OCI-LY7 (cell line): ENCODE results near the gene PLD5. TPM values are rescaled to one million over a fixed set of nuclear protein-coding genes. Genes with fewer than 3 reads are reported as not detected.

Source experiments
- BruUV-seq: library from RNA; stranded (reverse); fragments of 400-500 nt; replicated peaks from 2 replicates; lab custom pipeline; 2021; lab: Mats Ljungman, UMichigan
- CTCF ChIA-PET: fragments of 300-600 bp; sonication (Branson Sonifier 250); formaldehyde crosslinking; loops from one replicate; lab custom pipeline; 2022; ENCODE audit warnings: antibody characterized with exemption; ENCODE audit not compliant: unreplicated experiment; lab: Charles Lee
- POLR2A ChIA-PET: fragments of 300-600 bp; sonication (Branson Sonifier 250); formaldehyde crosslinking; loops from one replicate; lab custom pipeline; 2022; ENCODE audit warnings: antibody characterized with exemption; lab: Charles Lee
- DNase-seq: peaks from one replicate; pipeline ENCODE4 v3.0.0-alpha.2; 2015; ENCODE audit warnings: low spot score
- H2AFZ ChIP-seq: fragments of 200-600 bp; sonication (generic), shearing (Covaris generic); 2 replicates; pipeline ENCODE4 v1.6.1; 2014; ENCODE audit warnings: mild to moderate bottlenecking, antibody characterized with exemption, low read length, moderate library complexity
- H3K27ac ChIP-seq: fragments of 200-600 bp; sonication (generic); 2 replicates; pipeline ENCODE4 v1.5.1; 2014; ENCODE audit warnings: mixed run types, low read depth, mild to moderate bottlenecking, moderate library complexity, low read length, inconsistent platforms; ENCODE audit not compliant: poor library complexity, severe bottlenecking
- H3K36me3 ChIP-seq: fragments of 200-600 bp; sonication (generic); 2 replicates; pipeline ENCODE4 v1.6.1; 2014; ENCODE audit warnings: mild to moderate bottlenecking, antibody characterized with exemption, low read length, moderate library complexity, mixed read lengths; ENCODE audit not compliant: insufficient read depth
- H3K4me1 ChIP-seq: fragments of 200-600 bp; sonication (generic); 2 replicates; pipeline ENCODE4 v1.5.1; 2014; ENCODE audit warnings: mild to moderate bottlenecking, low read length; ENCODE audit not compliant: insufficient read depth, poor library complexity, severe bottlenecking
- H3K4me2 ChIP-seq: fragments of 200-600 bp; sonication (generic); 2 replicates; pipeline ENCODE4 v1.6.1; 2014; ENCODE audit warnings: mild to moderate bottlenecking, low read length
- H3K4me3 ChIP-seq: fragments of 200-600 bp; sonication (generic); 2 replicates; pipeline ENCODE4 v1.5.1; 2014; ENCODE audit warnings: mild to moderate bottlenecking, low read depth, low read length; ENCODE audit not compliant: poor library complexity, severe bottlenecking
- H3K79me2 ChIP-seq: fragments of 200-600 bp; sonication (generic); 2 replicates; pipeline ENCODE4 v1.6.1; 2016; ENCODE audit warnings: low read depth, mild to moderate bottlenecking, low read length, moderate library complexity, mixed read lengths; ENCODE audit not compliant: insufficient read depth
- H3K9me2 ChIP-seq: fragments of 200-600 bp; sonication (generic); 2 replicates; pipeline ENCODE4 v1.6.1; 2016; ENCODE audit warnings: mild to moderate bottlenecking, low read length, mixed read lengths; ENCODE audit not compliant: insufficient read depth
- H3K9me3 ChIP-seq: fragments of 200-600 bp; sonication (generic); 2 replicates; pipeline ENCODE4 v1.6.1; 2014; ENCODE audit warnings: mild to moderate bottlenecking, mixed run types, low read length, mixed read lengths
- H4K20me1 ChIP-seq: fragments of 200-600 bp; sonication (generic); 2 replicates; pipeline ENCODE4 v1.6.1; 2014; ENCODE audit warnings: mild to moderate bottlenecking, antibody characterized with exemption, low read length, moderate library complexity, mixed read lengths; ENCODE audit not compliant: insufficient read depth
- EZH2phosphoT487 ChIP-seq: fragments of 200-600 bp; sonication (generic); IDR thresholded peaks from 2 replicates; pipeline ENCODE4 v1.6.1; 2018; ENCODE audit warnings: low read depth, borderline replicate concordance, mild to moderate bottlenecking, mixed run types, antibody characterized with exemption, low read length, moderate library complexity, mixed read lengths
- intact Hi-C: fragments of 100-400 bp; cut with micrococcal nuclease; formaldehyde crosslinking; loops from one replicate; pipeline ENCODE4 v1.10.0; 2022; ENCODE audit not compliant: unreplicated experiment
- total RNA-seq, 2 experiments: library from RNA; depleted of rRNA in 1 of 2; stranded (reverse); fragments of >200 nt in 1 of 2; shearing (Covaris generic) in 1 of 2; gene quantifications; 2 replicates each; pipeline ENCODE4 v1.2.3, GENCODE V29; 2014 to 2022
- TF ChIP-seq, protein P1 (sequence below): fragments of 200-600 bp; sonication (generic); conservative IDR thresholded peaks from 2 replicates; pipeline ENCODE4 v1.5.1; 2014; ENCODE audit warnings: mild to moderate bottlenecking, antibody characterized with exemption, low read length, moderate library complexity, mixed read lengths

The PLD5 gene
- total RNA-seq, 2 experiments from 2014 or later, result not detected

DNA sequence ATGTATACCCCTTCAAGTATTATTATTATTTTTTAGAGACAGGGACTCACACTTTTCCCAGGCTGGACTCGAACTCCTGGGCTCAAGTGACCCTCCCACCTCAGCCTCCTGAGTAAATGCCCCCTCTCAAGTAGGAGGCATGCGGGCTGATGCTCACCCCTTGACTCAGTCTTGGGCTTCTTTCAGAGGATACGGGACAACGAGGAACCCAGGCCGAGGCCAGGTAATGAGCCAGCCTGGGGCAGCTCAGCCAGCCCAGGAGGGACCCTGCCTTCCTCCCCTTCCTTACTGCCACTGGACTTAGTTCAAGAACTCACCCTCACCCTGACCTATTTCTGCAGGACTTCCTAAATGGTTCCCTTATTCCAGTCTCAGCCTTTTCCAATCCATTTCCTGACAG is 327.6 kb downstream of the PLD5 start:
- Histone ChIP-seq H3K4me1 (no peaks in the 10 kb centered on the region), H3K9me2 (no peaks in the 10 kb centered on the region), H3K36me3 (no peaks in the 10 kb centered on the region), H3K4me2 (no peak overlapping the region), H3K4me3 (no peak overlapping the region), H4K20me1 (no peaks in the 10 kb centered on the region), H3K27ac (no peak overlapping the region), H3K9me3 (no peaks in the 10 kb centered on the region), H3K79me2 (no peaks in the 10 kb centered on the region), H2AFZ (no peak overlapping the region)
- TF ChIP-seq, protein P1, sequence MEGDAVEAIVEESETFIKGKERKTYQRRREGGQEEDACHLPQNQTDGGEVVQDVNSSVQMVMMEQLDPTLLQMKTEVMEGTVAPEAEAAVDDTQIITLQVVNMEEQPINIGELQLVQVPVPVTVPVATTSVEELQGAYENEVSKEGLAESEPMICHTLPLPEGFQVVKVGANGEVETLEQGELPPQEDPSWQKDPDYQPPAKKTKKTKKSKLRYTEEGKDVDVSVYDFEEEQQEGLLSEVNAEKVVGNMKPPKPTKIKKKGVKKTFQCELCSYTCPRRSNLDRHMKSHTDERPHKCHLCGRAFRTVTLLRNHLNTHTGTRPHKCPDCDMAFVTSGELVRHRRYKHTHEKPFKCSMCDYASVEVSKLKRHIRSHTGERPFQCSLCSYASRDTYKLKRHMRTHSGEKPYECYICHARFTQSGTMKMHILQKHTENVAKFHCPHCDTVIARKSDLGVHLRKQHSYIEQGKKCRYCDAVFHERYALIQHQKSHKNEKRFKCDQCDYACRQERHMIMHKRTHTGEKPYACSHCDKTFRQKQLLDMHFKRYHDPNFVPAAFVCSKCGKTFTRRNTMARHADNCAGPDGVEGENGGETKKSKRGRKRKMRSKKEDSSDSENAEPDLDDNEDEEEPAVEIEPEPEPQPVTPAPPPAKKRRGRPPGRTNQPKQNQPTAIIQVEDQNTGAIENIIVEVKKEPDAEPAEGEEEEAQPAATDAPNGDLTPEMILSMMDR, result no peak
- no peak for TF ChIP-seq EZH2phosphoT487
- BruUV-seq, result no TSS peak
- intact Hi-C loops, result no loop called here
- DNase-seq, result no peak
- ChIA-PET CTCF (no interaction called here), POLR2A (no interaction called here)

DNA sequence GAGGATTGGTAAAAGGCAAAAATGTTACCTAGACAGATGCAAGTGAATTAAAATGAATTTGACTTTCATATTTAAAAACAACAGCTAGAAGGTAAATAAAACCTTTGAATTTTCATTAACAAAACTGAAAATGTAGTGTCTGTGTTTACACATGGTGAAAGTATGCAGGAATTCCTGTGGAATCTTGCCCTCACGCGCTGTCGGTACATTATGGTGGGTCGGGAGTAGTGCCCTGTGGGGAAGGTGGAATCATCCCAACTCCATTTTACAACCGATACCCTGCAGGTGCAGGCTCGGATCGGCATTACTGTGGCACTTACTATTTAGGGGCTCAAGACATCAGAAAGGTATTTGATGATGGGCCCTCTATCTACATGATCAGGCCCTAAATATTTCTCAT is 328.4 kb downstream of the PLD5 start:
- Histone ChIP-seq H3K79me2 (no peaks in the 10 kb centered on the region), H3K4me2 (no peak overlapping the region), H4K20me1 (no peaks in the 10 kb centered on the region), H3K9me3 (no peaks in the 10 kb centered on the region), H3K4me3 (no peak overlapping the region), H3K9me2 (no peaks in the 10 kb centered on the region), H3K27ac (no peak overlapping the region), H3K36me3 (no peaks in the 10 kb centered on the region), H3K4me1 (no peaks in the 10 kb centered on the region), H2AFZ (no peak overlapping the region)
- intact Hi-C loops, result no loop called here
- ChIA-PET CTCF (no interaction called here), POLR2A (interaction anchor here (0.7 kb wide), 1 partner anchor 32 kb away, joined by 3 read pairs; no protein-coding TSS in a partner anchor)
- BruUV-seq, result no TSS peak
- DNase-seq, result no peak
- no peak for TF ChIP-seq EZH2phosphoT487
- TF ChIP-seq, protein P1, result no peak

DNA sequence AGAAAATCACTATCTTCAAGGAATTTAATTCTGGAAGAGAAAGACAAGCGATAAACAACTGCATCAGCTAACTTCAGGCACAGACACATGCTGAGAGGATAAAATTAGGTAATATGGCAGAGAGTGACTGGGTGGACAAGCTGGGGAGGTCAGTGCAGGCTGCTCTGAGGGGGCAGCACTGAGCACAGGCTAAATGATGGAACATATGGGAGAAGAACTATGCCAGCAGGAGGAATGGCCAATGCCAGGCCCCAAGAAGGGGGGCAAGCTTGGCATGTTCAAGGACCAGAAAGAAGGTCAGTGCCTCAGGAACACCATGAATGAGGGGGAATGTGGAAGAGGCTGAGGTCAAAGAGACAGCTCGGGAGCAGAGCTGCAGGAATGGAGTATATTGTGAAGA is 334.9 kb downstream of the PLD5 start:
- Histone ChIP-seq H3K79me2 (no peaks in the 10 kb centered on the region), H3K4me1 (no peaks in the 10 kb centered on the region), H2AFZ (no peak overlapping the region), H3K36me3 (no peaks in the 10 kb centered on the region), H4K20me1 (no peaks in the 10 kb centered on the region), H3K4me2 (no peak overlapping the region), H3K27ac (no peak overlapping the region), H3K4me3 (no peak overlapping the region), H3K9me3 (no peaks in the 10 kb centered on the region), H3K9me2 (no peaks in the 10 kb centered on the region)
- no peak for DNase-seq
- POLR2A ChIA-PET, result interaction anchor here (0.7 kb wide), 1 partner anchor 211 kb away, joined by 4 read pairs; no protein-coding TSS in a partner anchor
- TF ChIP-seq, protein P1, result no peak
- TF ChIP-seq EZH2phosphoT487, result no peak
- intact Hi-C loops, result no loop called here
- CTCF ChIA-PET, result no interaction called here
- BruUV-seq, result no TSS peak
